ENCODE results near the gene FCN1. TPM values are rescaled to one million over a fixed set of nuclear protein-coding genes. Genes with fewer than 3 reads are reported as not detected.

Gene FCN1
- polyA plus RNA-seq, 1 of the 3 experiments (the other 2 are of a cell fraction) = not detected

GRCh38 chr9:134895567-134895907 lies 22.2 kb downstream of the FCN1 start:
- H3F3A ChIP-seq (replicated peaks; ENCODE audit: insufficient read depth) = no peaks in the 10 kb centered on the region
- no peaks in the 10 kb centered on the region for H3K79me2 ChIP-seq (ENCODE audit: insufficient read depth)
- H3K27me3 ChIP-seq (ENCODE audit: insufficient read depth) = no peaks in the 10 kb centered on the region
- no peak overlapping the region for H3K27ac ChIP-seq (ENCODE audit: low read depth in 2 of 2, low read length in 1 of 2)
- no peak overlapping the region for H2AFZ ChIP-seq (ENCODE audit: low read depth)
- 0 out of 2 replicates have a peak, but pooled peaks cover 4% of the 10 kb centered on the region for H4K20me1 ChIP-seq (ENCODE audit: insufficient read depth)
- CTCF ChIA-PET = no interaction called here
- H3K9me2 ChIP-seq = no peaks in the 10 kb centered on the region
- WGBS (ENCODE audit: low lambda C conversion rate) = 23% methylated on average over 2 of the region's 2 CpGs
- POLR2A ChIA-PET = no interaction called here
- no peak overlapping the region for H3K9ac ChIP-seq
- no peaks in the 10 kb centered on the region for H3K36me3 ChIP-seq (replicated peaks in 1 of 2; ENCODE audit: control insufficient read depth in 1 of 2, insufficient read depth in 2 of 2, low read length in 1 of 2)
- TF ChIP-seq MEF2A (IDR thresholded peaks at IDR 0.05; ENCODE audit: borderline replicate concordance, low read depth) (no peak), TAF1 (IDR thresholded peaks at IDR 0.05; ENCODE audit: borderline replicate concordance, low read depth, low read length) (no peak), ZBTB33 (IDR thresholded peaks at IDR 0.05; ENCODE audit: borderline replicate concordance, low read depth) (no peak), RCOR1 (IDR thresholded peaks at IDR 0.05; ENCODE audit: low read length) (no peak), FOSL2 (IDR thresholded peaks at IDR 0.05; ENCODE audit: borderline replicate concordance, low read depth) (no peak), NRF1 (IDR thresholded peaks at IDR 0.05; ENCODE audit: low read depth, low read length) (no peak), YY1 (IDR thresholded peaks at IDR 0.05; ENCODE audit: low read depth) (no peak), SIN3A (IDR thresholded peaks at IDR 0.05; ENCODE audit: borderline replicate concordance, low read depth, low read length) (no peak), CTCF (IDR thresholded peaks at IDR 0.05) (no peak), MXI1 (IDR thresholded peaks at IDR 0.05; ENCODE audit: low read depth, low read length) (no peak), RFX5 (IDR thresholded peaks at IDR 0.05; ENCODE audit: low read length) (no peak), POLR2AphosphoS5 (IDR thresholded peaks at IDR 0.05; ENCODE audit: low read depth, low read length) (no peak), JUND (IDR thresholded peaks at IDR 0.05) (no peak)
- peaks cover 0 to 9% of the 10 kb centered on the region in 2 experiments; a peak in 2 of 4 replicates for H3K4me1 ChIP-seq (ENCODE audit: control insufficient read depth in 1 of 2, insufficient read depth in 2 of 2, low read depth in 1 of 2, low read length in 1 of 2)
- H3K4me3 ChIP-seq (ENCODE audit: low read depth in 2 of 2, low read length in 1 of 2) = no peak overlapping the region; a peak in 1 of 4 replicates
- no peaks in the 10 kb centered on the region for H3K9me3 ChIP-seq
- no peak overlapping the region for H3K4me2 ChIP-seq
- DNase-seq = no peak

DNA sequence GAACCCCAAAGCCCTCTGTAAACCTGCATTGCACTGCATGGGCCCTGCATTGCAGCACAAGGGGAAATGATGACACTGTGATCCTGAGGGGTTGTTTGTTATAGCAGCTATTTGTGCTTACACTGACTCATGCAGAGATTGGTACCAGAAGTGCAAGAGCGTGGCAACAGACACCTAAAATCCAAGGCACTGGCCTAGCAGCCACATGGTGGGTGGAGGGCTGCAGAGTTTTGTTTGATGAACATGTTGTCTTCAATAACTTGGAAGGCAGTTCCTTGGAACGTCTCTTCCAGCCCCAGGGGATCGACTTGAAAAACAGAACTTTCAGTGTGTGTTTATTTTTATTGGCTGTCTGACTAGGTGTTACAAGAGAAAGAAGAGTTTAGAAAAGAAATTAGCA lies 22.6 kb downstream of the FCN1 start:
- no peak overlapping the region for H3K27ac ChIP-seq (ENCODE audit: low read depth in 2 of 2, low read length in 1 of 2)
- H3K9me2 ChIP-seq = no peaks in the 10 kb centered on the region
- POLR2A ChIA-PET = no interaction called here
- H3K36me3 ChIP-seq (replicated peaks in 1 of 2; ENCODE audit: control insufficient read depth in 1 of 2, insufficient read depth in 2 of 2, low read length in 1 of 2) = no peaks in the 10 kb centered on the region
- H4K20me1 ChIP-seq (ENCODE audit: insufficient read depth) = 0 out of 2 replicates have a peak, but pooled peaks cover 4% of the 10 kb centered on the region
- no peaks in the 10 kb centered on the region for H3F3A ChIP-seq (replicated peaks; ENCODE audit: insufficient read depth)
- no peak for DNase-seq
- H3K9me3 ChIP-seq = no peaks in the 10 kb centered on the region
- no peak overlapping the region for H3K9ac ChIP-seq
- H3K4me1 ChIP-seq (ENCODE audit: control insufficient read depth in 1 of 2, insufficient read depth in 2 of 2, low read depth in 1 of 2, low read length in 1 of 2) = peaks cover 0 to 9% of the 10 kb centered on the region in 2 experiments; a peak in 2 of 4 replicates
- H3K4me3 ChIP-seq (ENCODE audit: low read depth in 2 of 2, low read length in 1 of 2) = no peak overlapping the region
- TF ChIP-seq SMC3 (IDR thresholded peaks at IDR 0.05; ENCODE audit: low read depth, low read length) = no peak
- TF ChIP-seq GATA2 (CRISPR knock-in tag; IDR thresholded peaks at IDR 0.05) = no peak
- TF ChIP-seq TAF1 (IDR thresholded peaks at IDR 0.05; ENCODE audit: borderline replicate concordance, low read depth, low read length) = no peak
- TF ChIP-seq GABPA (IDR thresholded peaks at IDR 0.05; ENCODE audit: low read depth) = no peak
- TF ChIP-seq REST (IDR thresholded peaks at IDR 0.05; ENCODE audit: low read depth, low read length) = no peak
- TF ChIP-seq, protein P1, sequence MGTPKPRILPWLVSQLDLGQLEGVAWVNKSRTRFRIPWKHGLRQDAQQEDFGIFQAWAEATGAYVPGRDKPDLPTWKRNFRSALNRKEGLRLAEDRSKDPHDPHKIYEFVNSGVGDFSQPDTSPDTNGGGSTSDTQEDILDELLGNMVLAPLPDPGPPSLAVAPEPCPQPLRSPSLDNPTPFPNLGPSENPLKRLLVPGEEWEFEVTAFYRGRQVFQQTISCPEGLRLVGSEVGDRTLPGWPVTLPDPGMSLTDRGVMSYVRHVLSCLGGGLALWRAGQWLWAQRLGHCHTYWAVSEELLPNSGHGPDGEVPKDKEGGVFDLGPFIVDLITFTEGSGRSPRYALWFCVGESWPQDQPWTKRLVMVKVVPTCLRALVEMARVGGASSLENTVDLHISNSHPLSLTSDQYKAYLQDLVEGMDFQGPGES (IDR thresholded peaks at IDR 0.05; ENCODE audit: low read depth, low read length) = no peak
- no peak for TF ChIP-seq USF2 (IDR thresholded peaks at IDR 0.05; ENCODE audit: borderline replicate concordance, low read depth, low read length)
- no peak for TF ChIP-seq FOSL2 (IDR thresholded peaks at IDR 0.05; ENCODE audit: borderline replicate concordance, low read depth)
- no peak for TF ChIP-seq MXI1 (IDR thresholded peaks at IDR 0.05; ENCODE audit: low read depth, low read length)
- no peaks in the 10 kb centered on the region for H3K27me3 ChIP-seq (ENCODE audit: insufficient read depth)
- no peak overlapping the region for H3K4me2 ChIP-seq
- no peak overlapping the region for H2AFZ ChIP-seq (ENCODE audit: low read depth)
- CTCF ChIA-PET = no interaction called here
- H3K79me2 ChIP-seq (ENCODE audit: insufficient read depth) = no peaks in the 10 kb centered on the region
- 38% methylated on average over 3 of the region's 3 CpGs for WGBS (ENCODE audit: low lambda C conversion rate)

Data from SK-N-SH (cell line).